HepG2 (cell line): ENCODE measurements around the gene RAB9A. TPM values are rescaled to one million over a fixed set of nuclear protein-coding genes. Genes with fewer than 3 reads are reported as not detected.

Experiments
- ATM ChIP-seq: fragments of 450-650 bp; IDR thresholded peaks from 2 replicates; pipeline ENCODE4 v1.7.1; 2017; ENCODE audit warnings: mild to moderate bottlenecking, borderline replicate concordance
- CC2D1A ChIP-seq: sonication (generic); formaldehyde crosslinking; IDR thresholded peaks from 2 replicates; pipeline ENCODE4 v1.8.1; 2023; ENCODE audit warnings: mild to moderate bottlenecking, missing genetic modification reagents
- FOXK1 ChIP-seq: sonication (generic); formaldehyde crosslinking; IDR thresholded peaks from 2 replicates; pipeline ENCODE4 v1.4.0; 2020; ENCODE audit warnings: low read depth, missing genetic modification reagents, borderline replicate concordance
- GFI1 ChIP-seq: sonication (generic); formaldehyde crosslinking; IDR thresholded peaks from 2 replicates; pipeline ENCODE4 v1.5.0; 2020; ENCODE audit warnings: missing genetic modification reagents, mild to moderate bottlenecking, borderline replicate concordance
- JUNB ChIP-seq: sonication (generic); formaldehyde crosslinking; IDR thresholded peaks from 2 replicates; pipeline ENCODE4 v1.8.0; 2022; ENCODE audit warnings: missing genetic modification reagents, mild to moderate bottlenecking, borderline replicate concordance
- KDM1A ChIP-seq: IDR thresholded peaks from 2 replicates; pipeline ENCODE4 v1.6.1; 2016; ENCODE audit warnings: missing compliant biosample characterization
- MATR3 ChIP-seq: sonication (generic); formaldehyde crosslinking; IDR thresholded peaks from 2 replicates; pipeline ENCODE4 v1.4.0; 2020; ENCODE audit warnings: missing genetic modification reagents
- MAX ChIP-seq: IDR thresholded peaks from 2 replicates; pipeline ENCODE4 v1.6.1; 2012; ENCODE audit warnings: inconsistent platforms
- MTERF4 ChIP-seq: sonication (generic); formaldehyde crosslinking; IDR thresholded peaks from 2 replicates; pipeline ENCODE4 v1.8.0; 2023; ENCODE audit warnings: mild to moderate bottlenecking, missing genetic modification reagents
- MXI1 ChIP-seq: IDR thresholded peaks from 3 replicates; pipeline ENCODE4 v1.6.1; 2012; ENCODE audit warnings: low read depth, low read length, inconsistent platforms, borderline replicate concordance
- NFIC ChIP-seq: IDR thresholded peaks from 2 replicates; pipeline ENCODE4 v1.6.1; 2012; ENCODE audit warnings: mild to moderate bottlenecking, low read length, inconsistent platforms
- NRL ChIP-seq: sonication (generic); formaldehyde crosslinking; IDR thresholded peaks from 2 replicates; pipeline ENCODE4 v1.5.0; 2020; ENCODE audit warnings: missing genetic modification reagents, mild to moderate bottlenecking, moderate library complexity, borderline replicate concordance
- RORA ChIP-seq: sonication (generic); formaldehyde crosslinking; IDR thresholded peaks from 2 replicates; pipeline ENCODE4 v1.5.0; 2020; ENCODE audit warnings: mild to moderate bottlenecking, missing genetic modification reagents, moderate library complexity
- SOX6 ChIP-seq, 2 experiments: fragments of 450-650 bp in 1 of 2; sonication (generic) in 1 of 2; formaldehyde crosslinking in 1 of 2; IDR thresholded peaks; 2 replicates each; pipeline versions ENCODE4 v1.4.0 to v1.6.1; 2017 to 2020; ENCODE audit warnings: antibody characterized with exemption in 1 of 2, mild to moderate bottlenecking in 1 of 2, missing genetic modification reagents in 1 of 2
- SRSF9 ChIP-seq: fragments of 200-400 bp; formaldehyde crosslinking; IDR thresholded peaks from 2 replicates; pipeline ENCODE4 v1.6.1; 2018; ENCODE audit warnings: borderline replicate concordance, mild to moderate bottlenecking, low read depth, low read length; ENCODE audit not compliant: insufficient read depth, poor library complexity, severe bottlenecking
- TFAP4 ChIP-seq: sonication (generic); IDR thresholded peaks from 2 replicates; pipeline ENCODE4 v1.6.1; 2016; ENCODE audit warnings: low read depth, borderline replicate concordance
- TFE3 ChIP-seq: IDR thresholded peaks from 2 replicates; pipeline ENCODE4 v1.6.1; 2016
- ZBTB49 ChIP-seq: sonication (generic); formaldehyde crosslinking; IDR thresholded peaks from 2 replicates; pipeline ENCODE4 v1.4.0; 2020; ENCODE audit warnings: missing genetic modification reagents, borderline replicate concordance
- ZNF12 ChIP-seq: sonication (generic); formaldehyde crosslinking; IDR thresholded peaks from 2 replicates; pipeline ENCODE4 v1.5.0; 2020; ENCODE audit warnings: missing genetic modification reagents
- ZNF326 ChIP-seq: sonication (generic); formaldehyde crosslinking; IDR thresholded peaks from 2 replicates; pipeline ENCODE4 v1.4.0; 2020; ENCODE audit warnings: missing genetic modification reagents, borderline replicate concordance
- ZNF740 ChIP-seq: sonication (generic); formaldehyde crosslinking; IDR thresholded peaks from 2 replicates; pipeline ENCODE4 v1.4.0; 2020; ENCODE audit warnings: missing genetic modification reagents
- ZNF749 ChIP-seq: sonication (generic); formaldehyde crosslinking; IDR thresholded peaks from 2 replicates; pipeline ENCODE4 v1.8.0; 2022; ENCODE audit warnings: mild to moderate bottlenecking, missing genetic modification reagents, moderate library complexity, borderline replicate concordance
- polyA plus RNA-seq, 8 experiments: library from polyadenylated mRNA; depleted of rRNA in 3 of 8; stranded (reverse) in 7 of 8; unstranded in 1 of 8; fragments of >200 nt; fragmentation: Illumina TruSeq in 4 of 8; extraction: Trizol in 4 of 8; gene quantifications; 2 replicates each; pipeline versions ENCODE4 v1.2.1 to v1.2.3, GENCODE V29; 2011 to 2016; ENCODE audit warnings: low read depth in 4 of 8, missing spikeins in 1 of 8, mixed read lengths in 1 of 8; ENCODE audit not compliant: insufficient read depth in 1 of 8
- total RNA-seq, 5 experiments: library from RNA; depleted of rRNA; stranded (reverse); fragments of >200 nt; fragmentation: Illumina TruSeq; extraction: Trizol; gene quantifications; 2 replicates each; pipeline ENCODE4 v1.2.3, GENCODE V29; 2016; ENCODE audit warnings: low read depth in 1 of 5

Gene RAB9A
- total and polyA plus RNA-seq, 2 of the 13 experiments (the other 11 are each of a cell fraction or from before 2014, with no cell fraction given) = 10.5 to 23.1 TPM

- TF ChIP-seq TFAP4 (peak; percentile 68; the same call in 1 of the 2 replicates), NFIC (peak; percentile 52; the same call in 1 of the 2 replicates), MTERF4 (CRISPR knock-in tag) (no peak), NRL (no peak), JUNB (CRISPR knock-in tag) (peak; percentile 54; the same call in 1 of the 2 replicates), MATR3 (CRISPR knock-in tag) (no peak), MAX (peak; percentile 44; the same call in 1 of the 2 replicates), GFI1 (CRISPR knock-in tag) (no peak), ZNF12 (CRISPR knock-in tag) (peak; percentile 15; the same call in 1 of the 2 replicates), ZNF740 (no peak), SOX6 (IDR thresholded peaks at IDR 0.05) (no peak), SOX6 (CRISPR knock-in tag; IDR thresholded peaks at IDR 0.05) (peak; percentile 10; the same call in 1 of the 2 replicates), FOXK1 (CRISPR knock-in tag) (peak; percentile 40; the same call in 1 of the 2 replicates), RORA (CRISPR knock-in tag) (no peak), KDM1A (no peak), CC2D1A (CRISPR knock-in tag) (no peak), TFE3 (CRISPR knock-in tag) (0 out of 2 replicates have a peak, but pooled peaks have one; percentile 22), ZNF749 (no peak), ATM (no peak), ZBTB49 (CRISPR knock-in tag) (no peak), SRSF9 (no peak), MXI1 (peak; percentile 12; the same call in 1 of the 3 replicates), ZNF326 (CRISPR knock-in tag) (no peak)
Observed at GRCh38 chrX:13647709-13648212, 41.2 kb upstream of the RAB9A start (continued).
